ENCODE data around the gene ZNF831.
A peak's percentile ranks its signal among the peaks of the same experiment; 100 is the strongest.

The ZNF831 gene

DNA sequence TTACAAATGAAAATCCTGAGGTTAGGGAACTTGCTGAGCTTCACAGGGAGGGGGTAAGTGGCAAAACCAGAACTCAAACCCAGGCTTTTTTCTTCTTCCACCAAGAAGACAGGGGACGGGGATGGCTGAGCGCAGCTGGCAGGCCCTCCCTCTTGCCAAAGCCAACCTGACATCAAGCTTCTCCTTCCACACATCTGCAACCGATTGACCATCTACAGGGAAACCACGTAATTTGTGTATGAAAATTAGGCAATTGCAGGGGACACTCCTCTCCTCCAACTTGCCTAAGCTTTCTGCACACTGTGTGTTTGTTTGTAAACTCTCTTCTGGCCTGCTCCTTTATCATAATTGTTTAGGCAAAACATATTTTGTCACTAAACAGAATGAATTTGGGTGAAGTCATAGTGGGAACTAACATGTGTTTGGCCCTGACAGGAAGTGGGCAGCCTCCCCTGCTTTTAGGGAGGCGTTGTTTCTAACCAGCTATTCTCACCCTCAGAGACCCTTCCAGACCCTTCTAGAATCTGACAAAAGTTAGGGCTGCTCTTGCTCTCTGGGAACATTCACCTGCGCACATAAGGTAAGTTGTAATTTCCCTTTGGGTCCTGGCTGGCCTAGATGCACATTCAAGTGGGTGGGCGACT lies 18.9 kb downstream of the ZNF831 start:
- no peak for DNase-seq

DNA sequence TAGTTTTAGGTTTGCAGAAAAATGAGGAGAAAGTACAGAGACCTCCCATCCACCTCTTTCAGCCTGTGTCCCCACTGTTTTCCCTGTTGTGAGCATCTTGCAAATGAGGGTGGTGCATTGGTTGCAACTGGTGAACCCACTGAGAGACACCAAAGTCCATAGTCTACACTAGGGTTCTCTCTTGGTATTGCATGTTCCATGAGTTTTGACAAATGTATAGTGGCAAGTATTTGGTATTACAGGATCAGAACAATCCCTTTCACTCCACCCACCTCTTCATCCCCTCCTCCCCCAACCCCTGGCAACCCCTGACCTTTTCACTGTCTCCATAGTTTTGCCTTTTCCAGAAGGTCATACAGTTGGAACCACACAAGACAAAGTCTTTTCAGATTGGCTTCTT lies 20.1 kb downstream of the ZNF831 start:
- no peak for DNase-seq

DNA sequence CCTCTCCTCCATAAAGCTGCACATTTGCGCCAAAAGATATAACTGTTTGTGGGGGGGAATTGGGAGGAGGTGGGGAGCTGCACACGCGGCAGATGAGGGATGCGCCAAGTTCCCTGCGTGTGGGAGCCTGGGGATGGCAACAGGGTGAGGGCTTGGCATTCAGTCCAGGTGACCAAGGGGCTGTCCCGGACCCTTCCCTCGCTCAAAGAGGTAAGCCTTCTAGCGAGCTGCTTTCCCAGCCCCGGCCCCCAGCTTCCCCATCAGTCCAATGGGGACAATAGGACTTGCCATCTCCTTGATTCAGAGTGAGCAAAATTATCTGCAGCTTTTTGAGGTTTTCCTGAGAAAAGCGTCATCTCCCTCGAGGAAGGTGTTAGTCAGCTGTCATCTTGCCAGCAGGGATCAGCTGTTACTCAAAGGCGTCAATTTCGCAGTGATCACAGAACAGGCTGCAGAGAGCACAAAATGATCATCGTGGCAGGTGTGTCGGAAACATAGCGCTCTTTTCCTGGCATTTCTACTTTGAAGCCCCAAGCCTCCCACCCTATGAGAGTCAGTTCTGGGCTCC lies 21.3 kb downstream of the ZNF831 start:
- no peak for DNase-seq

DNA sequence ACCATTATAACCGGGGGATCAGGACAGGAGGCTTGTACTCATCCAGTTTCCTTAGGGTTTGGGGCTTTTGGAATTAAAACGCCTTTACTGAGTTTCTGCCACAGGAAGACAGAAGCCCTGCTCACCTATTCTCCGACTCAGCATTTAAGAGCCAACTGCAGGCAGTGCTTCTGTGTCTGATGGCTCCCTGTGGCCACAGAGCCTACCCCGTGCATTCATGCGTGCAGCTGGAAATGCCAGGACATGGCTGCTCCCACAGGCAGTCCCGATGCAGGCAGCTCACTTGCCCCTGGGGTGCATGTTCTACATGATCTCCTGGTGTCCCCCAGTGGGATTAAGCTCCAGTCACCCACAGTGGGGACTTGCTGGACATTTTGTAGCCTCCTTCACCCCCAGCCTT lies 22.2 kb downstream of the ZNF831 start:
- DNase-seq: no peak

DNA sequence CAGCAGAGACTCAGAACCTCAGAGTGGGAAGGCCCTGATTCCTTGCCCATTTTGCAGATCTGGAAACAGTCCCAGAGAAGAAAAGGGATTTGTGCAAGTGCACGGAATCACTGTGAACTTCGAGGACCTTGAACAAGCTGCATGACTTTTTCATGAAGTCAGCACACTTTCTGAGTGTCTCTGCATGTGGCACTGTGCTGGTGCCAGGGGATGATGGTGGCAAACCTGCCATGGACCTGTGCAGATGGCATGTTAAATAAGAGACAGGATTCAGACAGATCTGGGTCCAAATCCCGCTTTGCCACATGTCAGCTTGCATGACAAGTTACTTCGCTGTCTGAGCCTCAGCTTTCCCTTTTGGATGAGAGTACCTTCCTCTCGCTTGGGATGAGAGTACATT lies 26.8 kb downstream of the ZNF831 start:
- DNase-seq: no peak

DNA sequence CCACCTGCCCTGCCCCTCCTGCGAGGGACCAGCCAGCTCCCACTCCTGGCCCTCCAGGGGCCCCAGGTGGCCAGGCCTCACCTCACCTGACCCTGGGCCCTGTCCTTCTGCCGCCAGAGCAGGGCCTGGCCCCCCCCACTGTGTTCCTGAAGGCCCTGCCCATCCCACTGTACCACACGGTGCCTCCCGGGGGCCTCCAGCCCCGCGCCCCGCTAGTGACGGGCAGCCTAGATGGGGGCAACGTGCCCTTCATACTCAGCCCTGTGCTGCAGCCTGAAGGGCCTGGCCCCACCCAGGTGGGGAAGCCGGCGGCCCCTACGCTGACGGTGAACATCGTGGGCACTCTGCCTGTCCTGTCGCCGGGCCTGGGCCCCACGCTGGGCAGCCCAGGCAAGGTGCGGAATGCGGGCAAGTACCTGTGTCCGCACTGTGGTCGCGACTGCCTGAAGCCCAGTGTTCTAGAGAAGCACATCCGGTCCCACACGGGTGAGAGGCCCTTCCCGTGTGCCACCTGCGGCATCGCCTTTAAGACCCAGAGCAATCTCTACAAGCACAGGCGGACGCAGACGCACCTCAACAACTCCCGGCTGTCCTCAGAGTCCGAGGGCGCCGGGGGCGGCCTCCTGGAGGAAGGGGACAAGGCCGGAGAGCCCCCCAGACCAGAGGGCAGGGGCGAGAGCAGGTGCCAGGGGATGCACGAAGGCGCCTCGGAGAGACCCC lies 27.6 kb downstream of the ZNF831 start:
- DNase-seq: no peak

DNA sequence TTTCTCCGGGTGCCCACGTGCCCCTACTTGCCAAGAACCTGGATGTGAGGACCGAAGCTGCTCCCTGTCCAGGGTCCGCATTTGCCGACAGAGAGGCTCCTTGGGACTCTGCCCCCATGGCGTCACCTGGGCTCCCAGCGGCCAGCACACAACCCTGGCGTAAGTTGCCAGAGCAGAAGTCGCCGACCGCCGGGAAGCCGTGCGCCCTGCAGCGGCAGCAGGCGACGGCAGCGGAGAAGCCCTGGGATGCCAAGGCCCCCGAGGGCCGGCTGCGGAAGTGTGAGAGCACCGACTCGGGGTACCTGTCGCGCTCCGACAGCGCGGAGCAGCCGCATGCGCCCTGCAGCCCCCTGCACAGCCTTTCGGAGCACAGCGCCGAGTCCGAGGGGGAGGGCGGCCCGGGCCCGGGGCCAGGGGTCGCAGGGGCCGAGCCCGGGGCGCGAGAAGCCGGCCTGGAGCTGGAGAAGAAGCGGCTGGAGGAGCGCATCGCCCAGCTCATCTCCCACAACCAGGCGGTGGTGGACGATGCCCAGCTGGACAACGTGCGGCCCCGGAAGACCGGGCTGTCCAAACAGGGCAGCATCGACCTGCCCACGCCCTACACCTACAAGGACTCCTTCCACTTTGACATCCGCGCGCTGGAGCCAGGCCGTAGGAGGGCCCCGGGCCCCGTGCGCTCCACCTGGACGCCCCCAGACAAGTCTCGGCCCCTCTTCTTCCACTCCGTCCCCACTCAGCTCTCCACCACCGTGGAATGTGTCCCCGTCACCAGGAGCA lies 28.3 kb downstream of the ZNF831 start:
- no peak for DNase-seq

DNA sequence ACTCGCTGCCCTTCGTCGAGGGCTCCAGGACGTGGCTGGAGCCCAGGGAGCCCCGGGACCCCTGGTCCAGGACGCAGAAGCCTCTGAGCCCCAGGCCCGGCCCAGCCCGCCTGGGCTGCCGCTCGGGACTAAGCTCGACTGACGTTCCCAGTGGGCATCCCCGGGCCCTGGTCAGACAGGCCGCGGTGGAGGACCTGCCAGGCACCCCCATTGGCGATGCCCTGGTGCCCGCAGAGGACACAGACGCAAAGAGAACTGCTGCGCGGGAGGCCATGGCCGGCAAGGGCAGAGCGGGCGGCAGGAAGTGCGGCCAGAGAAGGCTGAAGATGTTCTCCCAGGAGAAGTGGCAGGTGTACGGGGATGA lies 28.9 kb downstream of the ZNF831 start:
- DNase-seq: no peak

DNA sequence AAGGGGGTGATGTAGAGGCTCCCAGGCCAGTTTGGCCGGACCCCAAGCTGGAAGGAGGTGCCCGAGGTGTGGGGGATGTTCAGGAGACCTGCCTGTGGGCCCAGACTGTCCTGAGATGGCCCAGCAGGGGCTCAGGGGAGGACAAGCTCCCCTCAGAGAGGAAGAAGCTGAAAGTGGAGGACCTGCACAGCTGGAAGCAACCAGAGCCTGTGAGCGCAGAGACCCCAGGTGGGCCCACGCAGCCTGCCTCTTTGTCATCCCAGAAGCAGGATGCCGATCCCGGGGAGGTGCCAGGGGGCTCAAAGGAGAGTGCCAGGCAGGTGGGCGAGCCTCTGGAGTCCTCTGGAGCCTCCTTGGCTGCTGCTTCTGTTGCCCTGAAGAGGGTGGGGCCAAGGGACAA lies 29.7 kb downstream of the ZNF831 start:
- no peak for DNase-seq

DNA sequence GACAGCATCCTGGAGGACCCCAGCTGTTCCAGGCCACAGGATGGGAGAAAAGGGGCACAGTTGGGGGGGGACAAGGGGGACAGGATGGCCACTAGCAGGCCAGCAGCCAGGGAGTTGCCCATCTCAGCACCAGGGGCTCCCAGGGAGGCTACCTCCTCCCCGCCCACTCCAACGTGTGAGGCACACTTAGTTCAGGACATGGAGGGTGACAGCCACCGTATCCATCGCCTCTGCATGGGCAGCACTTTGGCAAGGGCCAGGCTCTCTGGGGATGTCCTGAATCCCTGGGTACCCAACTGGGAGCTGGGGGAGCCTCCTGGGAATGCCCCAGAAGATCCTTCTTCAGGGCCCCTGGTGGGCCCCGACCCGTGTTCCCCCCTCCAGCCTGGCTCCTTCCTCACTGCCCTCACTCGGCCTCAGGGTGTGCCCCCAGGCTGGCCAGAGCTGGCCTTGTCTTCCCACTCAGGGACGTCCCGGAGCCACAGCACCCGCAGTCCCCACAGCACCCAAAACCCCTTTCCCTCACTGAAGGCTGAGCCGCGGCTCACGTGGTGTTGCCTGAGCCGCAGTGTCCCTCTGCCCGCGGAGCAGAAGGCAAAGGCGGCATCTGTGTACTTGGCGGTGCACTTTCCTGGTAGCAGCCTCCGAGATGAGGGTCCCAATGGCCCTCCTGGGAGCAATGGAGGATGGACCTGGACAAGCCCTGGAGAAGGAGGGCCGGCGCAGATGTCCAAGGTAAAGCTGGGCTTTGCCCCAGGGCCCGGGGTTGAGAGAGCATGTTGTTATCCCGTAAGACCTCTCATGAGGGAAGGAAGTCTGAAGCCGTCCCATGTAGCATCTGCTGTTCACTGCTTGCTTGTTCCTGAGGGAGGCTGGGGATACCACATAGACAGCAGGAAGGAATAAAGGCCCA lies 30.7 kb downstream of the ZNF831 start:
- DNase-seq: no peak

DNA sequence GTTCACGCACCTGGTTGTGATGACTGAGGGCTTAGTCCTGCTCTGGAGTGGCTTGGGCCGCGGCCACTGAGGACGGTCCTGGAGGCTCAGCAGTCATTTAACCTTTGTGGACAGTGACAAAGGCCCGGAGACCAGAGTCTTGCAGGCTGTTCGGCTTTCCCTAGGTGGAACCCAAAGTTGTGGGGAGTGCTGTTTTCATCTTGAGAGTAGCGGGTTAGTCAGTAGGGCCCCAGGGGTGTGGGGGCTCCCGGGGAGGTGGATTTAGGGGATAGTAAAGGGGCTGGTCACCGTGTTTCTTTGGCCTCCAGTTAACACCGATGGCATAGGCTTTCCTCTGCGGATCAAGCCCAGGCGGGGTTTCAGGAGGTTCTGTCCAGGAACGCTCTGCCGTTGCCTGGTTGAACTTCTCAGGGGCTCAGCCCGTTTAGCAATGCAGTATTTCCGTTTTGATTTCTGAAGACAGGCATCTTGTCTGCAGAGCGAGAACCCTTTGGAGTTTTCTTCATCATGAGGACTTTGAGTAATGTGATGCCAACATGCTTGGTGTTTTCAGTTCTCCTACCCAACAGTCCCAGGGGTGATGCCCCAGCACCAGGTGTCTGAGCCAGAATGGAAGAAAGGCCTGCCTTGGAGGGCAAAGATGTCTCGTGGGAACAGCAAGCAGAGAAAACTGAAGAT lies 31.8 kb downstream of the ZNF831 start:
- no peak for DNase-seq

DNA sequence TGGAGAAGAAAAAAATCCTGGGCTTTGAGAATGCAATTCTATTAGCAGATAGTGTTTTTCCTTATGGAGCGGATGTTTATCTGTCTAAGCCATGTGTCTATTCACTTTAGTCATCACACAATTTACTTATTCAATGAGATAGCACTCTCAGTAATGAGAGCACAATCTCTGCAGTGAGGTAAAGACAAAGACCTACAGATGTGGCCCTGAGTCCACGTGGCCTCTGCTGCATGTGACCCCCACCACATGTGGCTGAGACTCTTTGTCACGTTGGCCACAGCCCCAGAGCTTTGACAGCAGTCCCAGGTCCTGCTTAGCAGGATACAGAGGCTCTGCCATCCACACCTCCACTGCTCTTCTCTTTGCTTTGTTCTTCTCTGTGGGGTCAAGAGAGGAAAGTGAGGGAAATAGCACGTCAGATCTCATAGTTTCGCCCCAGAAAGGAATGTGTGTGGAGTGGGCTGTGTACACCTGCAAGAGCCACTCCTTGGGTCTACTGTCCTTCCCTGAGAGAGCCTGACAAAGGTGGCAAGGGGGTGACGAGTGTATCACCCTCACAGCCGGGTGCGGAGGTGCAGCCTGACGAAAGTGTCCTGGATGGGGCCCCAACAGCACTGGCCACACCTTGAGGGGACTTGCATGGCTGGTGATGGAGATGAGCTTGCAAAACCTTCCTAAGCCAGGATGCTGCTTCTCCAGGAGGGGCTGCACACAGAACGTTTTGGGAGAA lies 40.7 kb downstream of the ZNF831 start:
- DNase-seq: no peak

DNA sequence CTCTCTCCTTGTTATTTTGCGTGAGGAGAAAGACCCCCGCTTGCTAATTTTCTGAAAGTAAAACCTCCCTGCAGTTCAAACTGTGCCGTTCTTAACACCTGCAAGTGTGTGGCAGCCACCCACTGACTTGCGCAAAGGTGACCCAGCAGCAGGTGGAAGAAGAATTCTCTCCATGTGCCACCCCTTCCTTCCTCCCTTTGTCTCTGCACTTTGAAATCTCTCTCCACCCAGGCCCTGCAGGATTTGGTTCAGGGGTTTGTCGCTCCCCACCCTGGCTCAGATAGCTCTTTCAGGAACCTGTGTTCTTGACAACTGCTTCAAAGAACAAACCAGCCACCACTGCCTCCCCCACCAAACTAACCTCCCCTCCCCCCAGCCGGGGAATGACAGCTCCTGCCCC lies 41.4 kb downstream of the ZNF831 start:
- no peak for DNase-seq

DNA sequence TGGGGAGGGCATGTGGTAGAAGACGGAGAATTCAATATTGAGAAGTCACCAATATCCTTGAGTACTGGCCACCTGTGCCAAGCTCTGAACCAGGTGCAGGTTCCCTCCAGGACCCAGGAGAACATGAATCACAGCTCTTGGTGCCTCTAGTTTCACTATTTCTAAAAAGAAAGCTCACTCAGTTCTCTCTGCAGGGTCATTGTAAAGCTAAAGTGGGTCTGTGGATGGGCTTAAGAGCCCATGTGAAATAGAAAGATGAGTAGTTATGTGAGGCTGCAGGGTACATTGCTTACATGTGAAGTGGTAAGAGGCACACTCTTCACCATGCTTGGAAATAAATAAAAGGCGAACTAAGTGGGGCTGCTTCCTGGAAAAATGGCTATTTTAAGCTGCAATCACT lies 43.6 kb downstream of the ZNF831 start:
- DNase-seq: no peak

DNA sequence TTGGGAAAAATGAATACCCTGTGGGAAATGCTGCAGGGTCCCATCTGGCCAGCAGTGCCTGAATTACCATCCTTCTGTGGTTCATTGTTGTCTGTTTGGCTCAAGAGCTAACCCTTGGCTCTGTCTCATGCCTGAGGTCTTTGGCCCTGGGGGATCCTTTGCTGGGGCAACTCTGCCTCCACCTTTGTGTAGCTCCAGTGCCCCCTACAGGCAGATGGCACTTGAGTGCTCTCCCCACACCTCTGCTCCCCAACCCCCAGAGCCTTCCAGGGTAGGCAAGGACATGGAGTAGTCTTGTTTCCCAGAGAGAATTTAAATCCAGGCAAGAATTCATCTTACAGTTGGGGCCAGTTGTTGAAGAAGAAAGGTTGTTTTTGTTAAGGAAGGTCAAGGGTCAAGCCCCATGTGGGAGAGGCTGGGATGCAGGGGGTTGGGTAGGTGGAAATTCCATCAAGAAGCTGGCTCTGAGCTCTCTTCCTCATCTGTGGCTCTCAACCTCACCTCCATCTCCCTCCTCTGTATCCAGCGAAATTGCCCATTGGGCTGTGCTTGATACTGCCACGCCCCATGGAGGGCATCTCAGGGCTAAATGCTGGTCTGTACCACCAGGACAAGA lies 44.2 kb downstream of the ZNF831 start:
- peak; percentile 63 for DNase-seq

DNA sequence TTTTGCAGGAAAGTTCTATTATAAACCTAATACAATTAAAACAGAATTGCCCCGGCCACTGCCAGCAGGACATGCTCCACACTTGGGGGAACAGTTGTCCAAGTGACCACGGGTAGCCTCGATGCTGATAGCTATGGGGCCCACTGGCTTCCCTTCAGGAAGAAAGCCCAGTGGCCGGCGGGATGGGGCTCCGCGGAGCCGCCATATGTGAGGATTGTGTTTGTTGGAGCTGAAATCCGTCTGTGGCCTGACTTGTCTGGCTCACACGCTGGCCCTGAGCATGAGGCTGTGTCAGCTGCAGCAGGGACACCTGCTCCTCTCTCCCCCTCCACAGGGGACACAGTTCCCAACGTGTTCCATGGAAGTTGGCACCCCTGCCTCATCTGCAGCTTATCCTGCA lies 46.6 kb downstream of the ZNF831 start:
- DNase-seq: no peak

DNA sequence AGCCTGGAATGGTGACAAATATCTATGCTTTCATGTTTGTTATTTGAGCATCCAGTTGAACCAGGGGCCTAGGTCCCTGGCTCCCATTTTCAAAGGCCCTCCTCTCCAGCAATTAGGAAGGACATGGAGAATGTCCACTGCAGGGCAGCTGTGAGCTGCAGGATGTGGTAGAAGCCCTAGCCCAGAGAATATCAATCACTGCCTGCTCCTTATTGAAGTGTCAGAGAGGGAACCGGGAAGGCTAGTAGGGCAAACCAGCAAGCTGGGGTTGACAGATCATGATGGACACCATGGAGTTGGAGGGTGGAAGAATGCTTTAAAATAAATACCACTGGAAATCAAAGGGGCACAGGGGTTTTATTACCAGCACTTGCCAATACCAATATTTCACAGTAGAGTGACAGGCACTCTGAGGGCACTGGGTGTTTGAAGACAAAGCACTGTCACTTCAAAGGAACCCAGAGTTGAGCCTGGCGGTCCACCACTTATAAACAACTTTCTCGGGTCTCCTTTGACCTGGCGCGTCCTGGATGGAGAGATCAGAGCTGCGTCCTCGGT lies 47.7 kb downstream of the ZNF831 start:
- DNase-seq: no peak

DNA sequence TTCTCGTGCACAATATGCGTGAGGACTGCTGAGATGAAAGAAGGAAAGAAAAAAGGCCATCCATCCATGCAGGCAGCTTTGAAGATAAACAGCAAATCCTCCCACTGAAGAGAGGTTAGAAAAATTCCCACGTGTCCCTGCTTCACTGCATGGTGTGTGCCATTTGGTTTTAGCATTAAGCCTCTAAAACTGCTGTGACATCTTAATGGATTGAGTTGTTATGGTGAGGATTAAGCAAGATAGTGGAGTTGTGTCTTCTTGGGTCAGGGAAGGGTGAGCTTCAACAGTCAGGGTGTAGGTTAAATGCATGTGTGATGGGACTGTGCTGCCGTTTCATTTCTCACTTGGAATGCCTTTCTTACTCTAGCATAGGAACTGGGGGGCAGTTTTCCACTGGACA lies 50.5 kb downstream of the ZNF831 start:
- no peak for DNase-seq

DNA sequence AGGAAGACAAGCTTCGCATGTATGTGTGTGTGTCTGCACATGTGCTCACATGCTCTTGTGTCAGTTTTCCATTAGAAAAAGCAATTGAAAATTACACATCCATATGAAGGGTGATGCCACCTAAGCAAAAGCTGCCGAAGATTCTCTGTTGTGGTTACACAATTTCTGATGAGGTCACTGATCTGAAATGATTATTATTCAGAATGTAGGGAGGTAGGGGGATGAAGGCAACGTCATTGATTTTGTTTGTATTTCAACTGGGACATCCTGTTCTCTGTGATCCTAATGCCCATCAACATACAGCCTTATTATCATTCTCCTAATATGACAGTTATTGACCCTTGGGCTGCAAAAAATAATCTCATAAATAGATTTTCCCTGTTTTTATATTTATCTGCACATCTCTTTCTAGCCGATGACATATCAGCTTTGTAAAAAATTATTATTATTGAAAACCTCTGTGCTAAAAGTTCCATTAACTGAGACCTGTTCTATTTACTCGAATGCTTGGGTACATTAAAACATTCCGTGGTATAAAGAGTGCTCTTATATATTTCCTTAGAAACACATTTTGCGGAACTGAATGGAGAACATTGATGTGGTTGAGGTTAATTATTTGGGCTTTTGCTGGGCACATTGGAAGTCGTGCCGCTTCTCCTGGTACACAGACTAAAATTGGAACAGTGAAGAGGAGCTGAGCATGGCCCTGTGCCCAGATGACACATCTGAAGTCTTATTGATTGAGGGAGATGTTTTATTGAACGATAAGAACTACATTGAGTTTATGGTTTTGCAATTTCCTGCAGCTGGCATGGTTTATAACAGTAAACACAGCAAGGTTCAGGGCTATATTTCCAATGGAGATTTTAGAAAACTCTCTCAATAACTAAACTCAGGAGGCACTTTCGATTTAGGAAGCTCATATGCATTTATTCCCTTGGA lies 51.3 kb downstream of the ZNF831 start:
- no peak for DNase-seq

DNA sequence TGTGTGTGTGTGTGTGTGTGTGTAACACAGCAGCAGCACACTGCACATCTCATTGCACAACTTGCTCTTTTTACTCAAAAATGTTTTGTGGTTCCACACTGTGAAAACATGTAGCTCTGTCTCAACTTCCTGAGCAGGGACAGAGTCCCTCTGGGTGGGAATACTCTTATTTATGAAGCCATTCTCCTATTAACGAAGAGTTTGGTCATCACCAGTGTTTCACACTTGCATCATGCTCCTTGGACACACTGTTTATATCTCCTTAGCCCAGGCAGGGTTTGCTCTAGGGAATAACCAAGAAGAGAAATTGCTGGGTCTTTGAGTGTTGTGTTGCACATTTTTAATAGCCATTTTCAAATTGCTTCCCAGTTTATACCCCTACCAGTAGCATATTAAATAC lies 53.6 kb downstream of the ZNF831 start:
- DNase-seq: no peak
